Activated CD4-positive, CD25-positive, alpha-beta regulatory T cell treated with anti-CD3 and anti-CD28 coated beads, Interleukin-2, amount 50 U/mL, for 24 hours (primary cell): ENCODE results near the gene GRIA3.

ENCODE experiments used
- ATAC-seq, 2 donors: fragments of 150-1000 bp; cut with Tn5 transposase; one replicate each; pipeline ENCODE4 v1.10.0; 2021; ENCODE audit warnings: mild to moderate bottlenecking in 1 of 2, moderate library complexity in 1 of 2

The GRIA3 gene

DNA sequence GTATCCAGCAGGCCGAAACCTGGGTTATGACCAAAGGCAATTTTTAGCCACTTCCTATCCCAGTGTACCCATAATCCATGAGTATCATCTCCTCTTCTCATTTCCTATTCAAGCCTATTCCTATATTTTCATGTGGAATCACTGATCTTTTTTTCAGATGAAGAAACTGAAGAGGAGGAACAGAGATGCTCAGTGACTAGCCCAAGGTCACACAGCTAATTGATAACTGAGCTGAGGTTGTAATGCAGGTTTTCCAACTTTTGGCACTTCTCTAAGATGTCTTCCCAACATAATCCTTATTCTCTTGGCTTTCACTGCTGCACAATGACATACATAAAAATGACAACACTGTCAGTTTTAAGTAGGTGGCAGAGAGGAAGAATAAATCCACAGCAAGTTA lies 15.3 kb downstream of the GRIA3 start:
- ATAC-seq: no peak

- ATAC-seq: no peak
Measured at GRCh38 chrX:123201720-123202119, 17.6 kb downstream of the GRIA3 start.

DNA sequence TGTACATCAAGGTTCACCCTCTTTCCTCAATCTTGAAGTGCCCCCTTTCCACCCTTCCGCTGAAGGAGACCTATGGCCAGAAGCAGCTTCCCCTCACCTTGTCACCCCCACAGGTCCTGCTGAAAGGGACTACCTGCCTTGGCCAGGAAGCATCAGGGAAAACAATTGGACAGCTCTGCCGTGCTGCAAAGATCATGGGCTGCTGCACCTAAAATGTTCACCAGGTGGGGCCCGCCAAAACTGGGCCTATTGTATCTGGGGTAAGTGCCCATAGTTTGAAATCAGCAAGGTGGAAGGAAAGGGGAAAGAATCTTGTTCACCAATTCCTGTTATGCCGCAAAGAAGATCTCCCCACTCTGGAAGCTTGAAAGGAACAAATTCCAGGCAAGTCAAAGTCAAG lies 18.4 kb downstream of the GRIA3 start:
- ATAC-seq: no peak

- ATAC-seq: no peak
Measured at GRCh38 chrX:123203772-123204171, 19.7 kb downstream of the GRIA3 start.

DNA sequence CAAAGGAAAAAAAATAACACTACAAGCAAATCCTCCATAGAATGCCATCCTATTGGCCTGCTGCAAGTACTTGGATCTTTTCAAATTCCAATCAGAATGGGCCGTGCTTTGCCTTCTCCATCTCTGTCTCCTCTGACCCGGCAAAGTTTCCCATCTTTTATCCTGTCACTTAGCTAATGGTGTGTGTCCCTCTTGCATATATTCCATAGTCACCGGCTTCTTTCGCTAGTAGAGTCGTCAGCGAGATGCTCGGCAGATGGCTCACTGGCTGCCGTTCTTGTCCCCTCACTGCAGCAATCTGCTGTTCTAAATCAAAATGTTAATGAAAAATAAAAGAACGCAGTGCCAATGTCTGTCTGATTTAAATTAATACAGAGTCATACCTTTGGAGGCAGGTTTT lies 22.1 kb downstream of the GRIA3 start:
- no peak for ATAC-seq

GRCh38 chrX:123210252-123210651 lies 26.2 kb downstream of the GRIA3 start:
- ATAC-seq: no peak

DNA sequence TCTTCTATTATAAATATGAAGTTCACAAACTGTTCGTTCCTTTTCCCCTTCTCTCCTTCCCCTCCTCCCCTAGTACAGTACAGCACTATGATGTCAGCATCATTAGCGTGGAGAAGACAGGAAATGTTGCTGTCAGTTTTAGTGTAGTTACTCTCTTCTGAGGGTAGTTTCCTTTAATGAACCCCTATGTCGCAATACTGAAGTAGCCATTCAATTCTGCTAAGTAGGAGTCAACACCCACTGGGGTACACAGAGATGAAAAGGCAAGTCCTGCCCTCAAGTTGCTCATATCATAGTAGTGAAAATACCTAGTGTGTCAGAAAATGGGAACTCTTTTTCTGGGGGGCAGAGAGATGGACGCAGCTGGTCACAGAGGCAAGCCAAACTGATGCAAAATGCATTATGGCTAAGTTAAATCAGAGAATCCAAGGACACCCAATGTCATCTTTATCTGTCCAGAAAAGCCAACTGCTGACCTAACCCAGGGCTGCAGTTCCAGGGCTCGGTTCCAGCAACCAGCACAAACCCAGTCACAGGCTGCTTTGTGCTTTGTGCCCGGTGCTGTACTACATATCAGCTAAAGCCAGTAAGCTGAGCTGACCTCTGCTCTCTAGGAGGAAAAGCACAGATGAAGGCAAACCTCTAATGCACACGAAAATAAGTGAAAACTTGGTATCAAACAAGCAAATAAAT lies 31.5 kb downstream of the GRIA3 start:
- no peak for ATAC-seq

DNA sequence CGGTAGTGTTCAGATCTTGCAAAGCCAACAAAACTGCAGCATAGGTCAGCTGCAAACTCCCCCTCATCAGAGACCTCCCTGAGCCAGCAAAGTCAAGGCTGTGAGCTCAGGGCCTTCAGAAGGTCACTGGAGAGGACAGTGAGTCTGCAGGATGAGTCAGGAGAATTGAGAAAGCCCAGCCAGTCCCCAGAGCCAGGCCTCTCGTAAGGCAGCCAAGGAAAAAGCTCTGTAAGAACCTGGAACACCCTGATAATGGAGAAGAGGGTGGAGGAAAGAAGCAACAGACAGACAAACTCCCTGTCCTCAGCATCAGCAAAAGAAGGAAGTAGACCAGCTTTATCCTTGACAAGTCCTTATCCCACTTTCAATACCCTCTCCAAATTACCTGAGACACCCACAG lies 33.0 kb downstream of the GRIA3 start:
- ATAC-seq: no peak

- ATAC-seq: no peak
Measured at GRCh38 chrX:123217728-123218127, 33.6 kb downstream of the GRIA3 start.

DNA sequence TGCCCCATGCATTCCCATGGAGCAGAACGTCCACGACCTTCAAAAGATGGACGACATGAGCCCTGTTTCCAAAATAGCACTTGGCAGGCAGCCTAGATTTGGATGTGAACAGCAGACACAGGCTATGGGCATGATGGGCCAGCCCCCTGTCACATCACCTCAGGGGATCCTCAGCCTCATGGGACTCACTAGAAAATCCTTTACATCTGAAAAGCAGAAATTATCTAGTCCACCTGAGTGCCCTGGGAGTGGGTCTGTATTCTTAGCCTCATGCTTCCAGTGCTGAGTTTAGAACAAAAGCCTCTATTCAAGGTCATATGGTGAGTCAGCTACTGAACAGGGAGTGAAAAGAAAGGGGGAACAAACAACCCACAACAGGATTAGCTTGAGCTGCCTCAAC lies 35.8 kb downstream of the GRIA3 start:
- ATAC-seq: no peak

DNA sequence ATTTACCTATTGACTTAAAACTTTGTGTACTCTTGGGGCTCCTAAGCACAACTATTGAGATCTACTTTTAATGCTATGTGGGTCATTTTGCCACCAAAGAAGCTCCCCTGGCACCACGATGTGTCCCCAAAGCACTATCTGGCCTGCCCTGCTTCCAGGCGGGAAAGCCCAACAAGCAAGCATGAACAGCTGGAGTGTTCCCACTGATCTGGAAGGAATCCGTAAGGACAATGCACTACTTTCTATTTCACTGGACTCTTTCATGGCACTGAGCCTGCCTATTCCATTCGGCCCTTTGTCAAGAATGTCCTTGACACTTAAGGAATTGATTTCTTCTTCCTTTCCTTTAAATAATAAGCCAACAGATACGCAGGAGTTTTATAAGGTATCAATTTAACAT lies 38.8 kb downstream of the GRIA3 start:
- ATAC-seq: no peak

DNA sequence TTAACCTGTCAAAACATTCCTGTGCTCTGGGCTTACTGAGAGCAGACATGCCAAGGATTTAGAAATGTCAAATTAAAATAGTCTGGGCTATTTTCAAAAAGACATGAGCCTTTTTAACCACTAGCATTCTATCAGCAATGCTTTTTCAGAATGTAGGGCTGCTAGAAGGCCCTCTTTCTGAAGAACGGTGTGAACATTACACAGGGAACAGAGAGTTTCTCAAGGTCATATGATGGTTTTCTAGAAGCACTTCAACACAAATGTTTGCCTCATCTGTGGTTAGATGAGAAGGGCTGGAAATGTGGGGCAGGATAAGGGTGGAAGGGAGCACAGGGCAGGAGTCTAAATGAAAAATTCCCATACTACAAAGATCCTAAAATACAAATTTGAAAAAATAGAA lies 39.3 kb downstream of the GRIA3 start:
- no peak for ATAC-seq

GRCh38 chrX:123223859-123224258 lies 39.8 kb downstream of the GRIA3 start:
- ATAC-seq: no peak

DNA sequence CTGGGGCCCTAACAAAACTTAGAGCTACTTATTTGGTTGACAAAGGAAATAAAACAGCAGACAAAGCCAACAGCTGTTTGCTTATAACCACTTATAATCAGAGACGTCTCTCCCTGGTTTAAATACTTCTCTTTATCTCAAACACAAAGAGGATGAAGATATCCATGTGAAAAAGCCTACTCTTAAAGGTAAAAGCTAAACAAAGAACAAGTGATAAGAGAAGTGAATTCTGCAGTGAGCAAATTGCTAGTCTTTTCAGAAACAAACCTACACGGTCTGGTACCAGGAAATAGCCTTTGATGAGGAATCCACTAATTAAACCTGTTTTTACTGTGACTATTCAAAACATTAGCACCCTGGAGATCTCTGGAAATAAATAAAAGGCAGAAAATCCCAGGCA lies 46.7 kb downstream of the GRIA3 start:
- no peak for ATAC-seq

DNA sequence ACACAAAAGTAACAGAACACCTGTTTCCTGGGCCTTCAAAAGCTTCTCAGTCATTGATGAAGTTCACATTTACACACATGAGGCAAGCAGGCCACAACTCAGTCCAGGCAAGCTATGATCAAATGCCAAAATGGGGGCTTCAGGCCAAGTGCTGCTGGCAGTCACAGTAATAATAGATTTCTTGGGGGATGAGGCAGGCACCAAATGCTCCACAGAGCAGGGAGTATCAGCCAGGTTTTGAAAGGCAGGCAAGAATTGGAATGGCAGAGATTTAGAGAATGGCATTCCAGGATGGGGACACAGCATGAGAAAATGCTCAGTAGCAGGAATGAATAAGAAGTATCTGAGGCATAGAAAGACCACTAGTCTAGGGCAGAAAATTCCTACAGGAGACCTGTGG lies 52.8 kb downstream of the GRIA3 start:
- no peak for ATAC-seq

DNA sequence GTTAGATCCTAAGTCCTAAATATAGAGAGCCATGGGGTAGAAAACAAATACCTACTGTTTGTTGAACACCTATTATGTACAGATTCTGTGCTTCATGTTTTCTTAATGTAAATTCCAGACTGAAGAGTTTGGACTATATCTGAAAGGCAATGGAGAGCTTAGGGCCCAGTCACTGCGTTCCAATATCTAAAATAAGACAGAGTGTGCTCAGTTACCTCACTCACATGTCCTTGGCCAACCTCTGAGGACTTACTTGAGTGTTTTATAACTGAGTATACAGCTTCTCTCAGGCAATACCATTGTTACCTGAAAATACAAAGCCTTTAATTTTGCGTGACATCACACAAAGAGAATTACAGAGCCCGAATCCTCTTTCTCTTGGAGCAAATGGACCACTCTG lies 53.2 kb downstream of the GRIA3 start:
- no peak for ATAC-seq

DNA sequence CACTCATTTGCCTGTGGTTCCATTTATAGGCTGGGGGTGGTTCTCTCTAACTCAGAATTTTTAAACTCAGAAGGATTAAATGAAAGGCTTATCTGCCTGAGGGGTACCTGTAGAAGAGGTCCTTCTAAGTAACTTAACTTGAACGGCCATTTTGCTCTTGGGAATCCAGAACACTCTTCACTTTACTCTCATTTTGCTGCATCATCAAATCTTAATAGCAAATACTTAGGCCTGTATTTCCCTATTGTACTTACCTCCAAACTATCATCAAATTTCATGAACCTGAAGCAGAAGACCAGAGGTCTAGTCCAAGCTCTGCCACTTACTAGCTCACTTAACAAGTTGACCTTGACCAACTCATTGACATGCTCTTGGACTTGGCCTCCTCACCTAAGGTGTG lies 70.4 kb downstream of the GRIA3 start:
- no peak for ATAC-seq

- no peak for ATAC-seq
Measured at GRCh38 chrX:123256378-123256777, 72.3 kb downstream of the GRIA3 start.

- no peak for ATAC-seq
Measured at GRCh38 chrX:123260920-123261418, 76.9 kb downstream of the GRIA3 start.

- ATAC-seq: no peak
Measured at GRCh38 chrX:123263270-123263669, 79.2 kb downstream of the GRIA3 start.

- ATAC-seq: no peak
Measured at GRCh38 chrX:123263747-123264146, 79.7 kb downstream of the GRIA3 start.

DNA sequence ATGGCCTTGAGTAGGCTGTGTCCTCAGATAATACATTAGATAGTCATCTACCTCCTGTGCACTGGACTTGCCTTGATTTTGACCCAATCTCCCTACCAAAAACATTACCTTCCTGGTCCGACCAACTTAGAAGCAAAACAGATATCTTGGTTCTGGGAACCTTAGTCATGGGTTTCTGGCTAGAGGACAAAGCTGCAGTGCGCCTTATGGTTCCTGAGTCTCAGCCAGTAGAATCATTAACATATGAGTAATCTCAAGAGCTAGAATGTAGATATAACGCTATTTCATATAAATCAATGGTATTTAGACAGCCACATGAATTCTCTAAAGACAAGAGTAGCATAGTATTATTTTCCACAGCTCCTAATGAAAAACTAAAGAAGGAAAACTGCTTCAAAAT lies 83.1 kb downstream of the GRIA3 start:
- ATAC-seq: no peak

DNA sequence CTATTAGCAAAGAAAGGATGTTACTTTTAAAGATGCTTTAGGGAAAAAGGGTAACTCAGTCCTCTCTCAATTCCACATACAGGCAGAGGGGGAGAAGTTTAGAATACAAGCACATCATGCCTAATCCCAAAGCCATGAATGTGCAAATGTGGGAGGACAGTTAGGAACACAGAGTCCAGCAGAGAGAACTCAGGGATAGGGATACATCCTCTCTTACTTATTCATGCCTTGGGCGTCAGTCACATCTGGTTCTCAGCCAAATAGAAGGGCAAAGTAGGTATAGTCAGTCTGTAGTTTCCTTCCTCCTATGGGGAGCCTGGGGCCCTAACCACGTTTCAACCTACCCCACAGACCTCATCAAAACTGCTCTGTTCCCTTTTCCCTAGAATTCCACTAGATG lies 87.8 kb downstream of the GRIA3 start:
- ATAC-seq: no peak

DNA sequence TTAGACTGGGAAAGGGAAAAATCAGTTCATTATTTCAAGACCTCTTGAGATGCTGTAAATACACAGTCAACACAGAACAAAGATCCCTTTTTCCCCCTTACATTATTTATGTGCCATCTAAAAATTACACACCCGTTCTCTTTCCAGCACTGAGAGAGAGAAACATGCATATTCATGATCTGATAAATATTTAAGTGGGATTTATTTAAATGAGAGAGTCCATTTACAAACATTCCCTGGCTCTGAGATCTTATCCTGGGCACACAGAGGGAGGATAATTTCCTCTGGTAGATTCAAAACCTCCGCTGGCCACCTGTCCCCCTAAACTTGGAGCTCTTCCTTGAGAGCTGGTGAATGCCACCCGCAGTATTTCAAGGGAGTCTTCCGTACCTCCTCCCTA lies 88.6 kb downstream of the GRIA3 start:
- ATAC-seq: no peak

- no peak for ATAC-seq
Measured at GRCh38 chrX:123274796-123275195, 90.7 kb downstream of the GRIA3 start.
